ENCODE measurements around the gene ARMS2.

The ARMS2 gene

GRCh38 chr10:122503886-122504609, 49.6 kb downstream of the ARMS2 start:
- Histone ChIP-seq H2AFZ (ENCODE audit: low read length) (no peak overlapping the region), H3K4me3 (ENCODE audit: low read length, poor library complexity, severe bottlenecking) (no peak overlapping the region), H3K79me2 (ENCODE audit: insufficient read depth, low read length) (no peaks in the 10 kb centered on the region), H3K4me2 (ENCODE audit: low read depth, low read length, poor library complexity, severe bottlenecking) (no peak overlapping the region), H4K20me1 (ENCODE audit: insufficient read depth, low read length, poor library complexity, severe bottlenecking) (no peaks in the 10 kb centered on the region), H3K9ac (ENCODE audit: low read depth, low read length, poor library complexity, severe bottlenecking) (no peak overlapping the region), H3K9me3 (ENCODE audit: insufficient read depth, low read depth, low read length) (no peaks in the 10 kb centered on the region), H3F3A (ENCODE audit: low read depth) (no peaks in the 10 kb centered on the region), H3K36me3 (ENCODE audit: insufficient read depth, low read length) (no peaks in the 10 kb centered on the region), H3K27me3 (ENCODE audit: insufficient read depth, low read length, poor library complexity, severe bottlenecking) (no peaks in the 10 kb centered on the region), H3K4me1 (ENCODE audit: insufficient read depth, low read length, poor library complexity, severe bottlenecking) (no peaks in the 10 kb centered on the region), H3K9me2 (replicated peaks; ENCODE audit: low read depth, low read length) (no peaks in the 10 kb centered on the region)
- TF ChIP-seq, protein P1, sequence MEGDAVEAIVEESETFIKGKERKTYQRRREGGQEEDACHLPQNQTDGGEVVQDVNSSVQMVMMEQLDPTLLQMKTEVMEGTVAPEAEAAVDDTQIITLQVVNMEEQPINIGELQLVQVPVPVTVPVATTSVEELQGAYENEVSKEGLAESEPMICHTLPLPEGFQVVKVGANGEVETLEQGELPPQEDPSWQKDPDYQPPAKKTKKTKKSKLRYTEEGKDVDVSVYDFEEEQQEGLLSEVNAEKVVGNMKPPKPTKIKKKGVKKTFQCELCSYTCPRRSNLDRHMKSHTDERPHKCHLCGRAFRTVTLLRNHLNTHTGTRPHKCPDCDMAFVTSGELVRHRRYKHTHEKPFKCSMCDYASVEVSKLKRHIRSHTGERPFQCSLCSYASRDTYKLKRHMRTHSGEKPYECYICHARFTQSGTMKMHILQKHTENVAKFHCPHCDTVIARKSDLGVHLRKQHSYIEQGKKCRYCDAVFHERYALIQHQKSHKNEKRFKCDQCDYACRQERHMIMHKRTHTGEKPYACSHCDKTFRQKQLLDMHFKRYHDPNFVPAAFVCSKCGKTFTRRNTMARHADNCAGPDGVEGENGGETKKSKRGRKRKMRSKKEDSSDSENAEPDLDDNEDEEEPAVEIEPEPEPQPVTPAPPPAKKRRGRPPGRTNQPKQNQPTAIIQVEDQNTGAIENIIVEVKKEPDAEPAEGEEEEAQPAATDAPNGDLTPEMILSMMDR (conservative IDR thresholded peaks at IDR 0.05; ENCODE audit: low read length) = no peak
- no peak for TF ChIP-seq EZH2phosphoT487 (IDR thresholded peaks at IDR 0.05; ENCODE audit: borderline replicate concordance)

DNA sequence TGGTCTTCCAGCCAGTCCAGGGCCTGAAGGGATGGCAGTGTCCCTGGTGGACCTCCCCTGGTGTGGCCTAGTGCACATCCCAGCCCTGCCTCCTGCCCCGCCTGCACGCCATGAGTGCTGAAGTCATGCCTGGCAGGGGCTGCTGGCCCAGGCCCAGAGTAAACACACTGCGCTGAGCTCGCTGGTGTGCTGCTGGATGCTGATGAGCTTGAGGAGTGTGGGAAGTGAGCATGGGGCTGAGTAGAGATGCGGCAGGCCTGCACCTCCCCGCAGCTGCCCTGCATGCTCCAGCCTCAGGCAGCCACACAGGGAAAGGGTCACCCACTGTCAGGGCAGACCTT, 50.1 kb downstream of the ARMS2 start:
- Histone ChIP-seq H3K79me2 (ENCODE audit: insufficient read depth, low read length) (no peaks in the 10 kb centered on the region), H3K4me3 (ENCODE audit: low read length, poor library complexity, severe bottlenecking) (no peak overlapping the region), H3K4me1 (ENCODE audit: insufficient read depth, low read length, poor library complexity, severe bottlenecking) (no peaks in the 10 kb centered on the region), H3K9me2 (replicated peaks; ENCODE audit: low read depth, low read length) (no peaks in the 10 kb centered on the region), H3K27me3 (ENCODE audit: insufficient read depth, low read length, poor library complexity, severe bottlenecking) (no peaks in the 10 kb centered on the region), H3K36me3 (ENCODE audit: insufficient read depth, low read length) (no peaks in the 10 kb centered on the region), H4K20me1 (ENCODE audit: insufficient read depth, low read length, poor library complexity, severe bottlenecking) (no peaks in the 10 kb centered on the region), H3K4me2 (ENCODE audit: low read depth, low read length, poor library complexity, severe bottlenecking) (no peak overlapping the region), H3K9ac (ENCODE audit: low read depth, low read length, poor library complexity, severe bottlenecking) (no peak overlapping the region), H2AFZ (ENCODE audit: low read length) (no peak overlapping the region), H3F3A (ENCODE audit: low read depth) (no peaks in the 10 kb centered on the region), H3K9me3 (ENCODE audit: insufficient read depth, low read depth, low read length) (no peaks in the 10 kb centered on the region)
- TF ChIP-seq, protein P1 (conservative IDR thresholded peaks at IDR 0.05; ENCODE audit: low read length) = no peak
- TF ChIP-seq EZH2phosphoT487 (IDR thresholded peaks at IDR 0.05; ENCODE audit: borderline replicate concordance) = no peak

GRCh38 chr10:122505011-122505410, 50.6 kb downstream of the ARMS2 start:
- H3K36me3 ChIP-seq (ENCODE audit: insufficient read depth, low read length) = no peaks in the 10 kb centered on the region
- no peak overlapping the region for H3K4me2 ChIP-seq (ENCODE audit: low read depth, low read length, poor library complexity, severe bottlenecking)
- no peak overlapping the region for H3K4me3 ChIP-seq (ENCODE audit: low read length, poor library complexity, severe bottlenecking)
- no peaks in the 10 kb centered on the region for H3K27me3 ChIP-seq (ENCODE audit: insufficient read depth, low read length, poor library complexity, severe bottlenecking)
- no peaks in the 10 kb centered on the region for H3K9me2 ChIP-seq (replicated peaks; ENCODE audit: low read depth, low read length)
- TF ChIP-seq, protein P1 (conservative IDR thresholded peaks at IDR 0.05; ENCODE audit: low read length) = no peak
- TF ChIP-seq EZH2phosphoT487 (IDR thresholded peaks at IDR 0.05; ENCODE audit: borderline replicate concordance) = no peak
- H3F3A ChIP-seq (ENCODE audit: low read depth) = no peaks in the 10 kb centered on the region
- H3K79me2 ChIP-seq (ENCODE audit: insufficient read depth, low read length) = no peaks in the 10 kb centered on the region
- H3K9ac ChIP-seq (ENCODE audit: low read depth, low read length, poor library complexity, severe bottlenecking) = no peak overlapping the region
- H3K9me3 ChIP-seq (ENCODE audit: insufficient read depth, low read depth, low read length) = no peaks in the 10 kb centered on the region
- H2AFZ ChIP-seq (ENCODE audit: low read length) = no peak overlapping the region
- no peaks in the 10 kb centered on the region for H4K20me1 ChIP-seq (ENCODE audit: insufficient read depth, low read length, poor library complexity, severe bottlenecking)
- H3K4me1 ChIP-seq (ENCODE audit: insufficient read depth, low read length, poor library complexity, severe bottlenecking) = no peaks in the 10 kb centered on the region
